Stimulated activated effector memory CD8-positive, alpha-beta T cell treated with anti-CD3 and anti-CD28 coated beads, Interleukin-12 subunit alpha, Interleukin-12 subunit beta, amount 100 ng/mL, for 72 hours (primary cell): ENCODE results near the gene GRID1.
A peak's percentile ranks its signal among the peaks of the same experiment; 100 is the strongest.
"Not testable (repeated sequence)": the region's sequence is repeated elsewhere in the genome, so short reads cannot be mapped to it uniquely, and the experiment has no call there.

Experiments
- ATAC-seq: fragments of 150-1000 bp; cut with Tn5 transposase; 2 replicates; pipeline ENCODE4 v1.10.0; 2021
- DNase-seq, 2 donors: peaks; one replicate each; pipeline ENCODE4 v3.0.0; 2021 to 2022; ENCODE audit warnings: low spot score in 2 of 2
- H3K27ac Mint-ChIP-seq: one replicate; pipeline ENCODE4 v1.8.0; 2022; ENCODE audit warnings: mild to moderate bottlenecking, mixed read lengths
- H3K36me3 Mint-ChIP-seq: one replicate; pipeline ENCODE4 v1.8.0; 2022; ENCODE audit warnings: mild to moderate bottlenecking, mixed read lengths
- H3K4me1 Mint-ChIP-seq: one replicate; pipeline ENCODE4 v1.8.0; 2022; ENCODE audit warnings: mixed read lengths
- H3K4me3 Mint-ChIP-seq: one replicate; pipeline ENCODE4 v1.8.0; 2022; ENCODE audit warnings: mild to moderate bottlenecking, mixed read lengths
- H3K9me3 Mint-ChIP-seq: one replicate; pipeline ENCODE4 v1.8.0; 2022; ENCODE audit warnings: mixed read lengths

GRID1 gene

DNA sequence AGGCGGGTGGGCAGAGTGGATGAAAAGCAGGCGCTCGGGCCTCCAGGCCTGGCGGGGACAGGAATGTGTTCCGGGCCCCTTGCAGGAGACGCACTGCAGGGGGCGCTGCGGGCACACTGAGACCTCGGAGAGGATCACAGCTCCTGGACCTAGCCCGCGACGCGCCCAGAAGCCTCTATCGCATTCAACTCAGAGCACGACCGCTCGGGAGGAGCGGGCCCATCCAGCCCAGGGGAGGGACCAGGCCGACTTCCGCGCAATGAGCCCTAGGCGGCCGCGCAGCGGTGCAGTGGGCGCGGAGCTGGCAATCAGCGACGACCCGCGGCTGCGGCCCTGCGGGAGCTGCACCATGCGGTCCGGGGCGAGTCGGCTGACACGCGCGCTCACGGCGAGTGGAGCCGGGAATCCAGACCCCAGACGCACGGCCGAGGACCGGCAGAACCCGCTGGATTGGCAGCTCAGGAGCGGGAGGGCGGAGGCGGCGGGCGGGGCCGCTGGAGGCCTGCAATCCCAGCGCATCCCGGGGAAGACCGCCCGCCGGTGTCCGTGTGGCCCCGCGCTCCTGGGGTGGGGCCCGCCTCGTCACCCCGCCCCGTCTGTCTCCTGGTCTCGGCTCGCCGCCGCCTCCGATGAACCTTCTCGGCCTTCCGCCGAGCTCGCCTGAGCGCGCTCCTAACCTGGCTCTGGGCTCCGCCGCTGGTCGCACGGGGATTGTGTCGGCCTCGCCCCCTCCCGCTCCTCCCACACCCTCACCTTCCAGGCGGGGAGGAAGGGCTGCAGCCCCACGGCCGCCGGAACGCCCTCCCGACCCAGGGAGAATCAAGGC is 33.5 kb upstream of the GRID1 start:
- Mint-ChIP-seq H3K4me1 (peaks cover 20% of the 10 kb centered on the region), H3K4me3 (peak overlapping the region; percentile 81), H3K36me3 (no peaks in the 10 kb centered on the region), H3K9me3 (no peaks in the 10 kb centered on the region), H3K27ac (peak overlapping the region; percentile 88)
- peak; percentile 94 to 96 for DNase-seq
- peak; percentile 96 for ATAC-seq

DNA sequence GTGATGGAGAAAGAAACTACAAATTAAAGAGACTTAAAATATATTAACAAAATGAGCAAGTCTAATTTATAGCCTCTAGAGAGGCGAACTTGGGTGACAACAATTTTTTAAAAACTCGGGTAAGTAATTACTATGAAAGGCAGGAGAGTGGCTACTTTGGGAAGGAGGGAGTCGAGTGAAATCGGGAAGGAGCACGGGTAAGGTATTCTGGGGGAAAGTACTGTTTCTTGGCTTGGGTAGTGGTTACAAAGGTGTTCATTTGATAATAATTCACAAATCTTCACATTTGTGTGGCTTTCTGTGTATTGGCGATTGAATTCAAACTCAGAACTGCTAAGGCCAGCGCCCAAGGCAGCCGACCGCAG is 32.9 kb upstream of the GRID1 start:
- no peak for DNase-seq
- Mint-ChIP-seq H3K27ac (peak overlapping the region; percentile 88), H3K4me3 (peak overlapping the region; percentile 81), H3K4me1 (peaks cover 20% of the 10 kb centered on the region), H3K9me3 (no peaks in the 10 kb centered on the region), H3K36me3 (no peaks in the 10 kb centered on the region)
- no peak for ATAC-seq

DNA sequence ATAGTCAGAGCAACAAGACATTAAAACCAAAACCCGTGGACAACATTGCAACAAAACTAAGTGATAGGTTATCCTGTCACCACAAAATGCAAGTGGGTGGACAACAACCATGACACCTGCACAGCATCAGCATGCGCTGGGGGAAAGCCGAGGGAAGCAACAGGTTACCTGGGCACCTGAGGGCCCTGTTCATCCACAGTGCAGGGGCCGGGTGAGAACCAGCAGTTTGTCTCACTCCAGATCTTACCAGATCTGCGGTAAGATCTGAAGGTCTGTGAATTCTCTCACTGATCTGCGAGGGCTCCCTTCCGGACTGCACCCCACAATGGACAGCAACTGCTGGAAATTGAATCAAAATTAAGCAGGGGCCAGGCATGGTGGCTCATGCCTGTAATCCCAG is 30.5 kb upstream of the GRID1 start:
- no peak for DNase-seq
- Mint-ChIP-seq H3K4me1 (peaks cover 9% of the 10 kb centered on the region), H3K36me3 (no peaks in the 10 kb centered on the region), H3K27ac (no peak overlapping the region), H3K9me3 (no peaks in the 10 kb centered on the region), H3K4me3 (no peak overlapping the region)
- no peak for ATAC-seq

DNA sequence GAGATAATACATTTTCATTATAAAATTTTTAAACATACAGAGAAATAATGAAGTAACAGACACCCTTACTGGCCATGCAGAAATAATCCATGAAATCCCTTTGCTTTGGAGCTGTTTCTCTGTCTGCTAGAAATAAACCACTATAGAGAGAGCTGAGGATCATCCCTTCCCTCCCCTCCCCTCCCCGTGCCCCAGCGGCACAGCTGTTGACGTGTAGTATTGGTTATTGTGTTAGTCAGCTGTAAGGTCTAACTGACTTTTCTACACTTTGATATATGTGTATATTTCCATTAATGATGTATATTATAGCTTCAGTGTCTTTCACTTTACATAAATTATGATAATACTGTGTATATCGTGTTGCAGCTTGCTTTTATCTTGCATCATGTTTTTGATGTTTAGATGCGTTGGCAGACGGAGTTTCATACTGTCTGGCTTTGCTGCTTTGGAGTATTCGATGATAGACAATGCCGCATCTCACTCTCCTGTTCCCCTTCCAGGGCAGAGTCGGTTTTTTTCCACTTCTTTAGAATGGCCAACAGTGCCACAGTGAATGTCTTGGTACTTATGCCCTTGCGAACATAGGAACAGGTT is 27.4 kb upstream of the GRID1 start:
- peaks cover 4% of the 10 kb centered on the region for H3K4me1 Mint-ChIP-seq
- H3K27ac Mint-ChIP-seq: no peak overlapping the region
- no peaks in the 10 kb centered on the region for H3K9me3 Mint-ChIP-seq
- DNase-seq (no peak), ATAC-seq (no peak)
- H3K4me3 Mint-ChIP-seq: no peak overlapping the region
- no peaks in the 10 kb centered on the region for H3K36me3 Mint-ChIP-seq

DNA sequence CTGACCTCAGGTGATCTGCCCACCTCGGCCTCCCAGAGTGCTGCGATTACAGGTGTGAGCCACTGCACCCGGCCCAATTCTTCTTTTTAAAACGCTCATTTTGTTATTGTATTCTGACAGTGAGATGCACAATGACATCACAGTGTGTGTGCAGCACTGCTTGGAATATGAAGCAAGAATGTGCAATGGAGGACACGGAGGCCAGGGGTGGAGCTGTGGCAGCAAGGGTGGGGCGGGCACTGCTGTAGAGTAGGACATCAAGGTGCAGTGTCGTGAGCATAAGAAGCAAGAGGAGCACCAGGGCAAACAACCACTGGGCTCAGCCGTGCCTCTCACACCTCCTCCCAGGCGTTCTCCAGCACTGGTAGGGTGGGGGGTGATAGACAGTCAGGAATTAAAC is 26.8 kb upstream of the GRID1 start:
- Mint-ChIP-seq H3K4me3 (no peak overlapping the region), H3K9me3 (no peaks in the 10 kb centered on the region), H3K27ac (no peak overlapping the region), H3K36me3 (no peaks in the 10 kb centered on the region), H3K4me1 (peaks cover 7% of the 10 kb centered on the region)
- ATAC-seq (no peak), DNase-seq (no peak)

DNA sequence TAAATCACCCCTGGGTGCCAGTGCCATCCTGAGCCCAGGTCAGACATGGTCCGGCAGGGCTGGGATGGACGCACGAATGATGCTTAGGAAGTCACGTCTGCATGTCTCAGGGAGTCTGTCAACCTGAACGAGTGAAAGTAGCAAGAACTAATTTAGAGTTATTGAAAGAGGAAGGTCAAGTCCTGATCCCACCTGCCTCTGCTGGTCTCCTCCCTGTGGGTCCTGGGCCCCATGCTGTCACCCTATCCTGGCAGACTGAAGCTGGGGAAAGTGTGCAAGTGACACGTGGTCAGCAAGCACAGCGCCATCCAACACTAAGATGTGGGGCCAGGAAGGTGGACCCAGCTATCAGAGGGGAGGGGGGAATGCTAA is 26.1 kb upstream of the GRID1 start:
- Mint-ChIP-seq H3K4me3 (no peak overlapping the region), H3K9me3 (no peaks in the 10 kb centered on the region), H3K27ac (no peak overlapping the region), H3K4me1 (peaks cover 10% of the 10 kb centered on the region), H3K36me3 (no peaks in the 10 kb centered on the region)
- no peak for DNase-seq
- peak; percentile 16 for ATAC-seq

DNA sequence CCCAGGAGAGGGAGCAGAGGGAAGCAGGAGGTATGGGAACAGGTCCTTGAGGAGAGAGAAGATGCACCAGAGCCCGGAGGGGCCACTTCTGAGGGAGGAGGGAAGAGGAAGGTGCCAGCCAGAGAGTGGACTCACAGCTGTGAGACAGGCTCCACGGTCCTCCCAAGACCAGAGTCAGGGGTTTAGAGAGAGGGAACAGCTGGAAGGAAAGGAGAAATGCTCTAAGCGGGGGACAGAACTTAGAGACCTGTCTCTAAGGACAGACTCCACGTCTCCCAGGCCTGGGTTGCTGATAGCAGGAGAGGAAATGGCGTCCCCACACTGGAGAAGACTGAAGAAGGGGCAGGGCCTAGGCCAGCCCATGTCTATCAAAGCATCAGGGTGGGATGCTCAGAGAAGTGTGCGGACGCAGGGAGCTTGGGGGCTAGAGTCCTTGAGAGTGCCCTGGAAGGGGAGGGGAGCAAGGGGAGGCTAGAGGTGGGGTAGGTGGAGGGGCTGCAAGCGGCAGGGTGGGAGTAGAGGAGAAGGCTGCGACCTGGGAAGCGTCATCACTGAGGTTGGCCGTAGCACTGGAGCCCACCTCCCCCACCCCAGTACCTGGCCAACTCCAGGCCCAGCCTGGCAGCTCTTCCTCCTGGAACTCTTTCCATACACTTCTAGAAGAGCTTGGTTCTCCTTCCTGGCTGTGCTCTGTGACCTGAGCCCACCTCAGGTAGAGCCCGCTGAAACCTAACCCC is 25.6 kb upstream of the GRID1 start:
- no peaks in the 10 kb centered on the region for H3K36me3 Mint-ChIP-seq
- H3K4me1 Mint-ChIP-seq: peaks cover 10% of the 10 kb centered on the region
- no peak overlapping the region for H3K27ac Mint-ChIP-seq
- no peak for ATAC-seq
- H3K9me3 Mint-ChIP-seq: no peaks in the 10 kb centered on the region
- DNase-seq: no peak
- H3K4me3 Mint-ChIP-seq: no peak overlapping the region

DNA sequence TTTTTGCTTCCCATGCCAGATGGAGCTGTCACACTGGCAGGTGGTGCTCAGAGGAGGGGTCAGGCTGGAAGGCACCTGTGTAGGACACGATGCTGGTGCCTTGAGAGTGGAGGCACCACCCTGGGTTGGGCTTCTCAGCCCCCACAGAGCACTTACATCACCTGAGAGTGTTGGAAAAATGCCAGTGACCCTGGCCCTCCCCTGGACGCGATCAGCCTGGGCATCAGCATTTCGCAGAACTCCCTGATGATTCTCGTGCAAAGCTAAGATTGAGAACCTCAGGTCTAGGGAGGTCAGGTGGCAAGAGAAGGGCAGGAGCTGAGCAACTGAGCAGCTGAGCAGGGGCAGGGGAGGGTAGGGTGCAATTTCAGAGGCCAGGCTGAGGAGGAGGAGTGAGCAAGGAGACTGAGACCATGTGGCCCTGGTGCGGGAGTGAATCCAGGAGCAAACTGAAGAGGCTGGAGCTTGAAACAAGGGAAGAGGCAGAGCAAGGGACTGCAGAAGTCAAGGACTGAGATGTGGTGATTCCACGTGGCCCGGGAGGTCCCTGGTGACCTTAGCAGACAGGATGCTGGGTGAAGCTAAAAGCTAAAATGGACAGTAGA is 24.7 kb upstream of the GRID1 start:
- Mint-ChIP-seq H3K9me3 (no peaks in the 10 kb centered on the region), H3K4me1 (peaks cover 10% of the 10 kb centered on the region), H3K36me3 (no peaks in the 10 kb centered on the region), H3K27ac (no peak overlapping the region), H3K4me3 (no peak overlapping the region)
- ATAC-seq (no peak), DNase-seq (no peak)

DNA sequence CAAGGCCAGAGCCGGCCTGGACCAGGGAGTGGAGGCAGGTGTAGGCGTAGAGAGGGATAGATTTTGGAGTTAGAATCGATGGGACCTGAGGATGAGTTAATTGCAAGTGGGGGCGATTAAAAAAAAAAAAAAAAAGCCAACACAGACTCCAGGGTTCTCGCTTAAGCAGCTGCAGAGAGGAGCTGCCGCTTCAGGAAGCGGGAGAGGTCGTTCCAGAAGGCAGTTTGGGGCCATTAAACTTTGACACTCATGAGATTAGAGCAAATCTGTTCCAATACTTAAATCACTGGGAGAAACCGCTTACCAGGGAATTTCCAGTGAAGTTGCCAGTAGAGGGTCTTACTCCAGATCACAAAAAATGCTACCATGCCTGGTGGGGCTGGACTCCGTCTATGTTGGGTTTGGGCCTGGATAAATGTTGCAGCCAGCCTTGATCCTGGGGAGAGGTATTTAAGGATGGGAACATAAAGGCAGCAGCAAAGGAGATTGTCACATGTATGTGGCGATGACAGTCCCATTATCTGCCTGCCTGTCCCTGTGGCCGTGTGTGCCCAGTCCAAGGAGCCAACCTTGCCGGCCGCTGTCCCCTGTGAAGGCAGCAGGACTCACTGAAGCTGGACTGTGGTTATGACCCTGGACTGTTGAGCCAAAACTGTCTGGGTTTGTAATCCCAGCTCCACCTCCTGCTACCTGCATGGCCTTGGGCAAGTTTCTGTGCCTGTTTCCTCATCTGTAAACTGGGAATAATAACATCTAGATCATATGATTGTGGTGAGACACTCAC is 23.9 kb upstream of the GRID1 start:
- no peak overlapping the region for H3K27ac Mint-ChIP-seq
- DNase-seq: no peak
- ATAC-seq: no peak
- no peaks in the 10 kb centered on the region for H3K9me3 Mint-ChIP-seq
- H3K4me1 Mint-ChIP-seq: peaks cover 10% of the 10 kb centered on the region
- H3K36me3 Mint-ChIP-seq: no peaks in the 10 kb centered on the region
- H3K4me3 Mint-ChIP-seq: peak overlapping the region; percentile 61

DNA sequence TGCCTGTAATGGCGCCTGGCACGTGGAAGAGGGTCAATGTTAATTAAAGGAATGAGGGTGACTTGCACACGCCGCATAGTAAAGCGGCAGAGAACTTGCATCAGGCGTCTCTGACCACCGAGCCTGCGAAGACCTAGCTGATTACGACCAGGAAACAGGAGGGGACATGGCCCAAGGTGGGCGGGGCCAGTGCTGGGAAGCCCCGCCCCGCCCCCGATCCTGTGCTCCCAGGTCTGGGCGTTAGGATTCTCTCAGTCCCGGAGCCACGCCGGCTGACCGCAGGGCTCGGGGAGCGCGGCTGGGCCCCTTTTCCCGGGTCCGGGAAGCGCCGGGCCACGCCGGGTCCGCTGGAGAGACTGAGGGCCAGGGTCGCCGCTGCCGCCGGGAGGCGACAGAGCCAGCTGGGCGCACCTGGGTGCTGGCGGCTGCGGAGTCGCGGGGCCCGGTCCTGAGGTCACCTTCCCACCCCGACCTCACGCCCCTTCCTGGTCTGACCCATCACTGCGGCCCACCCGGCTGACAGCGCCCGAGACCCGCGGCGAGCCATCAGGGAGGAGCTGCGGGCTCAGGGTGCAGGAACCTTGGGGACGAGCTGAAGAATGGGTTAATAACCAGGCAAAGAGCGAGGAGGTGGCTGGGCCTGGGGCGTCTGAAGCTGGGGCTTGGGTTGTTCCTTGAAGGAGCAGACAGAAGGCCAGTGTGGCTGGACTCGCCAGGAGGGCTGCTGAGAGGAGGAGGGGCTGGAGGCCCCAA is 23.0 kb upstream of the GRID1 start:
- H3K27ac Mint-ChIP-seq: no peak overlapping the region
- no peak for DNase-seq
- H3K9me3 Mint-ChIP-seq: no peaks in the 10 kb centered on the region
- ATAC-seq: peak; percentile 51
- H3K4me3 Mint-ChIP-seq: peak overlapping the region; percentile 61
- peaks cover 10% of the 10 kb centered on the region for H3K4me1 Mint-ChIP-seq
- no peaks in the 10 kb centered on the region for H3K36me3 Mint-ChIP-seq

DNA sequence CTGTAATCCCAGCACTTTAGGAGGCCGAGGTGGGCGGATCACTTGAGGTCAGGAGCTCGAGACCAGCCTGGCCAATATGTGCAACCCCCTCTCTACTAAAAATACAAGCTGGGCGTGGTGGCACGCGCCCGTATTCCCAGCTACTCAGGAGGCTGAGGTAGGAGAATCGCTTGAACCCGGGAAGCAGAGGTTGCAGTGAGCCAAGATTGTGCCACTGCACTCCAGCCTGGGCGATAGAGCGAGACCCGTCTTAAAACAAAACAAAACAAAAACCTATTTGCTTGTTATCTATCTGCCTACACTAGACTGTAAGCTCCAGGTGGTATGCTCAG is 22.5 kb upstream of the GRID1 start:
- H3K27ac Mint-ChIP-seq, H3K9me3 Mint-ChIP-seq, H3K36me3 Mint-ChIP-seq, DNase-seq, ATAC-seq: not testable (repeated sequence)
- Mint-ChIP-seq H3K4me3 (peak overlapping the region; percentile 61), H3K4me1 (peaks cover 10% of the 10 kb centered on the region)

DNA sequence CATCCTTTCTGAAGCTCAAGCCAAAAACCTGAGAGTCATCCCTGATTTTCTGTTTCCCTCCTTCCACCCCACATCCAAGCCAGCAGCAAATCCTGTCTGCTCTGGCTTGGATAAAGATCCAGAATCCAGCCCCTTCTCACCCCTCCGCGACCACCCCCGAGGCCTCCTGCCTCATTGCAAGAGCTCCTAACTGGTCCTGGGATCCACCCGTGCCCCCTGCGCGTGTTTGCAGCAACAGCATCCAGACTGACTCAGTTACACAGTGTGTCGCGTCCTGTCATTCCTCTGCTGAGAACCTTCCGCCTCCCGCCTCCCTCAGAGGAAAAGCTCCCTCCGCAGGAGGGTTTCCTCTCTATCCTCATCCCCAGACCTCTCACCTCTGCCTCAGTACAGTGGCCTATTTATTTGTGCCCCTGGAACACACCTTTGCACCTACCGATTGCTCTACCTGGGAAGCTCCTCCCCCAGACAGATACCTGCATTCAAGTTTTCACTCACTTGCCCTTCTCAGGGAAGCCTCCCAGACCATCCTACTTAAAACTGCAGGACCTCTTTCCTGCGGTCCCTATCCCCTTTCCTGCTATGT is 21.6 kb upstream of the GRID1 start:
- H3K4me3 Mint-ChIP-seq: peak overlapping the region; percentile 61
- DNase-seq: no peak
- H3K36me3 Mint-ChIP-seq: no peaks in the 10 kb centered on the region
- no peak for ATAC-seq
- no peaks in the 10 kb centered on the region for H3K9me3 Mint-ChIP-seq
- peaks cover 10% of the 10 kb centered on the region for H3K4me1 Mint-ChIP-seq
- no peak overlapping the region for H3K27ac Mint-ChIP-seq

DNA sequence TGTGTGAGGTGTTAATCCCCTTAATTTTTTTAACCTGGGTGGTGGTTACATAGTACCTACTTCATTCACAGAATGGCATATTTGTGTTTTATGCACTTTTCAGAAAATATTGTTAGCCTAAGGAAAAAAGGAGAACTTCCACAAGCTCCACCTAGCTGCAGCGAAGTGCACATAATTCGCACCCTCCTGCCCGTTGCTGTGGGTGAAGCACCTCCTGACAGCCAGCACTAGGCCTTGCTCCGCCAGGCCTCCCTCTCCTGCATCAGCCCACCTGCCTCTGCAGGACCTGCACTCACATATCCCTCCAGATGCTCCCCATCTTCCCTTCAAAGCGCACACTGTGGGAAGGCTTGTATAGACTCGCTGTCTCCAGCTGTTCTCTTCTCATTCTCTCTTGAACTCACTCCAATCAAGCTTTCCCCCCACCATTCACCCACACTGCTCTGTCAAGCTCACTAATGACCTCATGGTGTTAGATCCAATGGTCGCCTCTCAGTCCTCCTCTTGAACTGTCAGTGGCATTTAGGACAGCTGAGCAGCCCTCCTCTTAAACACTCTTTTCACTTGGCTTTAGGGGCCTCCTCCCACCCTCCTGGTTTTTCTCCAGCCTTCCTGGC is 20.7 kb upstream of the GRID1 start:
- DNase-seq (no peak), ATAC-seq (no peak)
- Mint-ChIP-seq H3K4me1 (peaks cover 10% of the 10 kb centered on the region), H3K27ac (no peak overlapping the region), H3K4me3 (no peak overlapping the region), H3K36me3 (no peaks in the 10 kb centered on the region), H3K9me3 (no peaks in the 10 kb centered on the region)

DNA sequence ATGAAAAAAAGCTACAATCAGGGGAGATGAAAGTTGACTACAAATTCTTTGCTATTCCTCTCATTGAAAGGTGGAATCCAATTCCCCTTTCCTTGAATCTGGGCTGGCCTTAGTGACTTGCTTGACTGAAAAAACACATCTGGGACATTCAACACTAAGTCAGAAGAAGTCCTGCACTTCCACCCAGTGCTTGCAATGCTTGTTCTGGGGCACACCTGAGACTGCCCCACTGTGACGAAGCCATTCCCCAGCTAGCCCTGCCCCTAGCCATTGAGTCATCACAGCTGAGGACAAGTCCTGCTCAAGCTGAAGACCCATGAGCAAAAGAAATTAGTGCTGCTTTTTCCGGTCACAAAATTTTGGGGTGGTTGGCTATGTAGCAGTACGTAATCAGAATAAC is 19.2 kb upstream of the GRID1 start:
- Mint-ChIP-seq H3K36me3 (no peaks in the 10 kb centered on the region), H3K4me3 (no peak overlapping the region), H3K9me3 (no peaks in the 10 kb centered on the region), H3K4me1 (peaks cover 10% of the 10 kb centered on the region), H3K27ac (no peak overlapping the region)
- DNase-seq: no peak
- ATAC-seq: no peak
